Measurements from ENCODE around the gene C10orf143. TPM values are rescaled to one million over a fixed set of nuclear protein-coding genes. Genes with fewer than 3 reads are reported as not detected.

The C10orf143 gene
- total RNA-seq, 3 donors from 2014 or later (not counting 1 experiment from before 2014, with no cell fraction given) = 7.1 to 10.9 (median 8.2) TPM

DNA sequence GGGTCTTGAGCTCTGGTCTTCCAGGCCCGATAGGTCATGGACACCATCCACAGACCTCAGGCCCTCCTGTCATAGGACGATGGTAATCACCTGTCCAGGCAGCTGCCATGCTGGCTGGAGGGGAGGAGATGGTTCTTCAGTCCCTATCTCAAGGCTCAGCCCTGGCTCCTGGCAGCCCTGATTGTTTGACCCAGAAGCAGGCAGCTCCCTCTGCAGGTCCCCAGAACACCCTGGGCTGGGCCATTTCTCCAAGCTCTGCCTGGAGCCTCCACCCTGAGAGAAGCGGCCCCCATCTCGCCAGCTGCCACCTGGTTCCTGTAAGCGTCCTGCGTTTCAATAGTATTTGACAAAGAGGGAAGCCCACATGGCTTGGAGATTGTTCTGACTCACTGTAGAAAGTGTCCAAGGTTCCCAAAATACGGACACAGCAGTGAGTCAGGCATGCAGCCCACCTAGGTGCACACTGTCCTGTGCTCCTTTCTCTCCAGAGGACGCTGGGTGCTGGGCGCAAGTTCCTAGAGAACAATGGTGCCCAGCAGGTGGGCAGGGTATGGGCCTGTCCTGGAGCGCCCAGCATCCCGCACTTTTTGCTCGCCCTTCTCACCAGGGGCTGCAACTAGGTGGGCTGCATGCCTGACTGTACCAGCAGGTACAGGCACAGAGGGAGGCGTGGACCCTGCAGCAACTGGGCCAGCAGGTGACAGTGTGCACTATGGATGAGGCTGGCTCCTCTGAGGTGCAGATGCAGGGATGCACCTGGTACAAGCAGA, 74.1 kb downstream of the C10orf143 start:
- no peaks in the 10 kb centered on the region for H3K4me1 Mint-ChIP-seq
- no peaks in the 10 kb centered on the region for H3K4me1 ChIP-seq (ENCODE audit: control insufficient read depth, insufficient read depth, low read length)
- no peaks in the 10 kb centered on the region for H3K36me3 ChIP-seq (ENCODE audit: control insufficient read depth, insufficient read depth, low read length)
- no peak for ATAC-seq
- H3K27me3 Mint-ChIP-seq (ENCODE audit: low read depth in 2 of 2) = peaks cover 6 to 13% of the 10 kb centered on the region in 2 donors
- no peak overlapping the region for H3K27ac Mint-ChIP-seq
- no peaks in the 10 kb centered on the region for H3K9me3 ChIP-seq (ENCODE audit: control insufficient read depth, insufficient read depth, low read length)
- WGBS (ENCODE audit: insufficient coverage) = 80% methylated on average over 13 of the region's 13 CpGs
- no peaks in the 10 kb centered on the region for H3K36me3 Mint-ChIP-seq
- H3K27ac ChIP-seq (ENCODE audit: low read length) = no peak overlapping the region
- no peak for DNase-seq
- TF ChIP-seq, protein P1, sequence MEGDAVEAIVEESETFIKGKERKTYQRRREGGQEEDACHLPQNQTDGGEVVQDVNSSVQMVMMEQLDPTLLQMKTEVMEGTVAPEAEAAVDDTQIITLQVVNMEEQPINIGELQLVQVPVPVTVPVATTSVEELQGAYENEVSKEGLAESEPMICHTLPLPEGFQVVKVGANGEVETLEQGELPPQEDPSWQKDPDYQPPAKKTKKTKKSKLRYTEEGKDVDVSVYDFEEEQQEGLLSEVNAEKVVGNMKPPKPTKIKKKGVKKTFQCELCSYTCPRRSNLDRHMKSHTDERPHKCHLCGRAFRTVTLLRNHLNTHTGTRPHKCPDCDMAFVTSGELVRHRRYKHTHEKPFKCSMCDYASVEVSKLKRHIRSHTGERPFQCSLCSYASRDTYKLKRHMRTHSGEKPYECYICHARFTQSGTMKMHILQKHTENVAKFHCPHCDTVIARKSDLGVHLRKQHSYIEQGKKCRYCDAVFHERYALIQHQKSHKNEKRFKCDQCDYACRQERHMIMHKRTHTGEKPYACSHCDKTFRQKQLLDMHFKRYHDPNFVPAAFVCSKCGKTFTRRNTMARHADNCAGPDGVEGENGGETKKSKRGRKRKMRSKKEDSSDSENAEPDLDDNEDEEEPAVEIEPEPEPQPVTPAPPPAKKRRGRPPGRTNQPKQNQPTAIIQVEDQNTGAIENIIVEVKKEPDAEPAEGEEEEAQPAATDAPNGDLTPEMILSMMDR (IDR thresholded peaks at IDR 0.05) = no peak
- no peak overlapping the region for H3K4me3 Mint-ChIP-seq
- intact Hi-C loops (cut with micrococcal nuclease) = no loop called here
- H3K4me3 ChIP-seq (ENCODE audit: low read length) = no peak overlapping the region
- H3K27me3 ChIP-seq (ENCODE audit: control insufficient read depth, insufficient read depth, low read length) = no peaks in the 10 kb centered on the region
- no peaks in the 10 kb centered on the region for H3K9me3 Mint-ChIP-seq

DNA sequence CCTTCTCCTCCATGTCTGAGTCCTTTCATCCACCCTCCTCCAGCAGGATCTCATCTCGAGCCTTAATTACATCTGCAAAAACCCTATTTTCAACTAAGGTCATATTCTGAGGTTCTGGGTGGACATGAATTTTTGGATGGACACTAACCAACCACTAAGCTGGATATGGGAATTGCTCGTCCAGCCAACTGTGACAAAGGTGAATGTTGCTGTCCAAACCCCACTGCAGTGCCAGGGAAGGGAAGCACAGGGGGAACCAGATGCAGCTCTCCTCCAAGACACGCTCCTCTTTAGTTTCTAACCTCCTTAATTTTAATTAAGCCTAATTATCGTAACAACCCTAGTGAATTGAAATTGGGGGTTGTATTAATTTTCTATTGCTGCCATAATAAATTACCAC, 81.4 kb downstream of the C10orf143 start:
- Histone ChIP-seq H3K36me3 (ENCODE audit: control insufficient read depth, insufficient read depth, low read length) (no peaks in the 10 kb centered on the region), H3K4me3 (ENCODE audit: low read length) (no peak overlapping the region), H3K4me1 (ENCODE audit: control insufficient read depth, insufficient read depth, low read length) (no peaks in the 10 kb centered on the region), H3K9me3 (ENCODE audit: control insufficient read depth, insufficient read depth, low read length) (no peaks in the 10 kb centered on the region), H3K27ac (ENCODE audit: low read length) (no peak overlapping the region), H3K27me3 (ENCODE audit: control insufficient read depth, insufficient read depth, low read length) (no peaks in the 10 kb centered on the region)
- no peaks in the 10 kb centered on the region for H3K9me3 Mint-ChIP-seq
- H3K4me3 Mint-ChIP-seq = no peak overlapping the region
- intact Hi-C loops (cut with micrococcal nuclease) = no loop called here
- WGBS (ENCODE audit: insufficient coverage) = 63% methylated on average over 2 of the region's 4 CpGs
- H3K27me3 Mint-ChIP-seq (ENCODE audit: low read depth in 2 of 2) = peaks cover 0 to 6% of the 10 kb centered on the region in 2 donors
- no peaks in the 10 kb centered on the region for H3K36me3 Mint-ChIP-seq
- H3K27ac Mint-ChIP-seq = no peak overlapping the region
- ATAC-seq (no peak), DNase-seq (no peak)
- no peaks in the 10 kb centered on the region for H3K4me1 Mint-ChIP-seq
- TF ChIP-seq, protein P1 (IDR thresholded peaks at IDR 0.05) = no peak

DNA sequence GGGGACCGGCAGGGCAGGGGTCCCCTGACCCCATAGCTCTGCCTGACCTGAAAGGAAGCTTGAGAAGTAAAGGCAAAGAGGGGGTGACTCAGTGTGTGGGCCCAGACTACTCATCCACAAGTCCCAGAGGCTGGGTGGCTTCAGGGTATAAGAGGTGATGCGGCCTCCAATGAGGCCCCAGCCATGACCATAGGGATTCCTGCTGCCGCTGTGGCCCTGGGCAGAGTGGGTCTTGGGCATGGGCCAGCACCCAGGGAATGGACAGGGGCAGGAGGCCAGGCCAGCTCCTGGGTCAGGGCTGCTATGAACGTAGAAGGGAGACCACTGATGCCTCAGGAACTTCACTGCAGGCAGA, 82.2 kb downstream of the C10orf143 start:
- H3K27me3 Mint-ChIP-seq (ENCODE audit: low read depth in 2 of 2) = no peaks in the 10 kb centered on the region
- H3K4me3 Mint-ChIP-seq = no peak overlapping the region
- intact Hi-C loops (cut with micrococcal nuclease) = no loop called here
- Histone ChIP-seq H3K4me3 (ENCODE audit: low read length) (no peak overlapping the region), H3K9me3 (ENCODE audit: control insufficient read depth, insufficient read depth, low read length) (no peaks in the 10 kb centered on the region), H3K36me3 (ENCODE audit: control insufficient read depth, insufficient read depth, low read length) (no peaks in the 10 kb centered on the region), H3K27me3 (ENCODE audit: control insufficient read depth, insufficient read depth, low read length) (no peaks in the 10 kb centered on the region), H3K27ac (ENCODE audit: low read length) (no peak overlapping the region), H3K4me1 (ENCODE audit: control insufficient read depth, insufficient read depth, low read length) (no peaks in the 10 kb centered on the region)
- TF ChIP-seq, protein P1 (IDR thresholded peaks at IDR 0.05) = no peak
- no peaks in the 10 kb centered on the region for H3K36me3 Mint-ChIP-seq
- ATAC-seq = no peak
- H3K27ac Mint-ChIP-seq = no peak overlapping the region
- no peaks in the 10 kb centered on the region for H3K4me1 Mint-ChIP-seq
- no peaks in the 10 kb centered on the region for H3K9me3 Mint-ChIP-seq
- 79% methylated on average over 4 of the region's 4 CpGs for WGBS (ENCODE audit: insufficient coverage)
- DNase-seq = no peak

Data from natural killer cell (primary cell).